Heart left ventricle (tissue), 16 donors: ENCODE data around the gene RASSF5. TPM values are rescaled to one million over a fixed set of nuclear protein-coding genes. Genes with fewer than 3 reads are reported as not detected.

Experiments
- ATAC-seq, 4 donors: fragments of 200-7000 bp; cut with Tn5 transposase; one replicate each; pipeline ENCODE4 v1.9.1; 2020 to 2022; ENCODE audit warnings: moderate library complexity in 4 of 4, mild to moderate bottlenecking in 3 of 4, moderate number of reproducible peaks in 1 of 4
- DNase-seq, 5 donors: peaks; one replicate each; pipeline ENCODE4 v3.0.0-alpha.2; 2020
- H3K27ac ChIP-seq, 12 donors: fragments of 200-600 bp; sonication (generic) in 4 of 12; one replicate each; pipeline versions ENCODE4 v1.5.0 to v1.8.0; 2016 to 2022; ENCODE audit warnings: mild to moderate bottlenecking in 2 of 12
- H3K27me3 ChIP-seq, 9 donors: fragments of 200-600 bp; sonication (generic) in 2 of 9; one replicate each; pipeline versions ENCODE4 v1.5.1 to v1.8.0; 2016 to 2022; ENCODE audit warnings: mild to moderate bottlenecking in 3 of 9
- H3K36me3 ChIP-seq, 9 donors: fragments of 200-600 bp; sonication (generic) in 2 of 9; one replicate each; pipeline versions ENCODE4 v1.5.0 to v1.8.0; 2018 to 2022; ENCODE audit warnings: mild to moderate bottlenecking in 2 of 9
- H3K4me1 ChIP-seq, 12 donors: fragments of 200-600 bp; sonication (generic) in 4 of 12; one replicate each; pipeline versions ENCODE4 v1.5.0 to v1.8.0; 2016 to 2022; ENCODE audit warnings: mild to moderate bottlenecking in 3 of 12
- H3K4me3 ChIP-seq, 12 donors: fragments of 200-600 bp; sonication (generic) in 4 of 12; one replicate each; pipeline versions ENCODE4 v1.5.0 to v1.8.0; 2017 to 2022; ENCODE audit warnings: mild to moderate bottlenecking in 9 of 12, moderate library complexity in 4 of 12
- H3K9me3 ChIP-seq, 12 donors: fragments of 200-600 bp; sonication (generic) in 4 of 12; one replicate each; pipeline versions ENCODE4 v1.5.0 to v1.8.0; 2016 to 2022; ENCODE audit warnings: mild to moderate bottlenecking in 1 of 12
- POLR2A ChIP-seq, 2 donors: fragments of 450-650 bp; IDR thresholded peaks; one replicate each; pipeline ENCODE4 v1.6.1; 2017; ENCODE audit warnings: antibody characterized with exemption in 2 of 2, mild to moderate bottlenecking in 2 of 2, moderate library complexity in 2 of 2
- WGBS, 4 donors: extraction: QIAGEN DNeasy Blood & Tissue Kit in 2 of 4; methylation state at CpG; one replicate each; pipeline versions ENCODE4 v1.1.5 to v1.1.7; 2013 to 2018; 5-methylcytosine and 5-hydroxymethylcytosine counted together
- intact Hi-C, 10 donors: fragments of 100-400 bp; cut with DNase I; formaldehyde crosslinking; loops; one replicate each; pipeline versions ENCODE4 v1.11.1 to v1.14.2; 2022
- polyA plus RNA-seq, 2 donors: library from polyadenylated mRNA; stranded (reverse); fragments of 200-250 nt; gene quantifications; one replicate each; pipeline ENCODE4 v1.2.3, GENCODE V29; 2013
- total RNA-seq, 9 donors: library from RNA; depleted of rRNA in 2 of 9; stranded (reverse); fragments of >200 nt in 2 of 9; fragmentation: NEBNext Ultra II Directional in 3 of 9; extraction: Animal tissue kit (Norgen Biotek cat#: 25700) in 3 of 9; gene quantifications; one replicate each; pipeline versions ENCODE4 v1.1.0 to v1.2.4, GENCODE V29; 2016 to 2023
- TF ChIP-seq, protein P1 (sequence below), 12 donors: fragments of 200-600 bp; sonication (generic) in 4 of 12; IDR thresholded peaks; one replicate each; pipeline versions ENCODE4 v1.5.0 to v1.8.0; 2018 to 2022; ENCODE audit warnings: antibody characterized with exemption in 12 of 12, mild to moderate bottlenecking in 5 of 12
- donor health status: ischemic (EF 13 %, LVEDD 7.1; RV severe dilation, severe dysfunction).
- donor health status: healthy with polysubstance abuse.
- donor health status: DM: no; HTN: yes; CAD: no.
- donor health status: DM: no; HTN: no; CAD: no.
- donor health status: ischemic (EF 25% LVEDD 6.9; RV normal size, moderate dysfunction).
- donor health status: ischemic (EF 25% LVEDD 5.7; RV mildly dilated, moderate dysfunction).
- donor health status: healthy.
- donor health status: DM: yes; HTN: yes; CAD: no.
- donor health status: ischemic (EF 35%, LVEDD 5.7; RV mildly dilated, moderate dysfunction).
- donor health status: nonischemic (EF 11% LVEDD 7.7; RV severe dilation, severe dysfunction).
- donor health status: DM: yes; HTN: yes; CAD: no.
- donor health status: PGD.
- donor health status: ischemic (EF 29% LVEDD 5.4; RV normal size, mild dysfunction).
- donor health status: nonischemic (EF 23%, LVEDD 6.1; RV moderate dilation, normal function).

Gene RASSF5
- total and polyA plus RNA-seq, 11 donors = 1.3 to 27.4 (median 5.6) TPM

DNA sequence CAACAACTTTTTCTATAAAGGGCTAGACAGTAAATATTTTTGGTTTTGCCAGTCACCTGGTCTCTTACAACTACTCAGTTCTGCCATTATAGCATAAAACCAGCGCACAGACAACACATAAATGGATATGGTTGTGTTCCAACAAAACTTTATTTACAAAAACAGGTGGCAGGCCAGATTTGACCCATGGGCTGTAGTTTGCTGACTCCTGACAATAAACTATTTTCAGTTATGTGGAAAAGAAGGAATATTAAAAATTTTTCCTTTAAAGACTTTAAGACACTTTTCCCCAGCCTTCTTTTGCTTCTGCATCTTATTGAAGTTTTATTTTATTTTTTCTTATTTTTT is 89.0 kb downstream of the RASSF5 start:
- H3K27ac ChIP-seq = no peak overlapping the region
- whole genome bisulfite sequencing, 4 donors = 94 to 98% (median 96%) methylated on average over 1 of the region's 1 CpG
- no peaks in the 10 kb centered on the region for H3K9me3 ChIP-seq
- DNase-seq (no peak), ATAC-seq (no peak)
- H3K36me3 ChIP-seq = peaks cover 8 to 99% (median 98%) of the 10 kb centered on the region in 9 donors
- no peaks in the 10 kb centered on the region for H3K4me1 ChIP-seq
- TF ChIP-seq POLR2A (IDR thresholded peaks at IDR 0.05) = no peak
- TF ChIP-seq, protein P1, sequence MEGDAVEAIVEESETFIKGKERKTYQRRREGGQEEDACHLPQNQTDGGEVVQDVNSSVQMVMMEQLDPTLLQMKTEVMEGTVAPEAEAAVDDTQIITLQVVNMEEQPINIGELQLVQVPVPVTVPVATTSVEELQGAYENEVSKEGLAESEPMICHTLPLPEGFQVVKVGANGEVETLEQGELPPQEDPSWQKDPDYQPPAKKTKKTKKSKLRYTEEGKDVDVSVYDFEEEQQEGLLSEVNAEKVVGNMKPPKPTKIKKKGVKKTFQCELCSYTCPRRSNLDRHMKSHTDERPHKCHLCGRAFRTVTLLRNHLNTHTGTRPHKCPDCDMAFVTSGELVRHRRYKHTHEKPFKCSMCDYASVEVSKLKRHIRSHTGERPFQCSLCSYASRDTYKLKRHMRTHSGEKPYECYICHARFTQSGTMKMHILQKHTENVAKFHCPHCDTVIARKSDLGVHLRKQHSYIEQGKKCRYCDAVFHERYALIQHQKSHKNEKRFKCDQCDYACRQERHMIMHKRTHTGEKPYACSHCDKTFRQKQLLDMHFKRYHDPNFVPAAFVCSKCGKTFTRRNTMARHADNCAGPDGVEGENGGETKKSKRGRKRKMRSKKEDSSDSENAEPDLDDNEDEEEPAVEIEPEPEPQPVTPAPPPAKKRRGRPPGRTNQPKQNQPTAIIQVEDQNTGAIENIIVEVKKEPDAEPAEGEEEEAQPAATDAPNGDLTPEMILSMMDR (IDR thresholded peaks at IDR 0.05) = no peak
- no peaks in the 10 kb centered on the region for H3K27me3 ChIP-seq
- no peak overlapping the region for H3K4me3 ChIP-seq
- intact Hi-C loops = no loop called here

DNA sequence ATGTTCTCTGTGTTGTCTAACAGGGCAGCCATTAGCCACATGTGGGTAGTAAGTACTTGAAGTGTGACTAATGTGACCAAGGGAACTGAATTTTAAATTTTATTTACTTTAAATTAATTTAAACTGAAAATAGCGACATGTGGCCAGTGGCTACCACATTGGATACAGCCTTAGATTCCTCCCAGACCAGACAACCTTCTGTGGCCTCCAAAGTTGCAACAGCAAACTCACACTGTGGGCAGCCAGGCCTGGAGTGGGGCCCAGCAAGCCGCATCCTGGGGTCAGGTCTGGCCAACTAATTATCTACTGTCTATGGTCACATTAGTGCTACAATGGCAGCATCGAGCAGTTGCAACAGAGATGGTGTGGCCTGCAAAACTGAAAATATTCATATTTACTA is 93.2 kb downstream of the RASSF5 start:
- WGBS, 4 donors = 87 to 93% (median 88%) methylated on average over 3 of the region's 3 CpGs
- Histone ChIP-seq H3K36me3 (peaks cover 4 to 100% (median 99%) of the 10 kb centered on the region in 9 donors), H3K27ac (no peak overlapping the region), H3K4me1 (no peaks in the 10 kb centered on the region), H3K9me3 (no peaks in the 10 kb centered on the region), H3K27me3 (no peaks in the 10 kb centered on the region), H3K4me3 (no peak overlapping the region)
- no peak for DNase-seq
- no peak for ATAC-seq
- TF ChIP-seq, protein P1 (IDR thresholded peaks at IDR 0.05) = no peak
- no peak for TF ChIP-seq POLR2A (IDR thresholded peaks at IDR 0.05)
- intact Hi-C loops = loop anchor here in 1 of 10 donors (10.0 kb wide), 1 partner anchor 374 kb away; the partner anchor contains the start of gene FCAMR

DNA sequence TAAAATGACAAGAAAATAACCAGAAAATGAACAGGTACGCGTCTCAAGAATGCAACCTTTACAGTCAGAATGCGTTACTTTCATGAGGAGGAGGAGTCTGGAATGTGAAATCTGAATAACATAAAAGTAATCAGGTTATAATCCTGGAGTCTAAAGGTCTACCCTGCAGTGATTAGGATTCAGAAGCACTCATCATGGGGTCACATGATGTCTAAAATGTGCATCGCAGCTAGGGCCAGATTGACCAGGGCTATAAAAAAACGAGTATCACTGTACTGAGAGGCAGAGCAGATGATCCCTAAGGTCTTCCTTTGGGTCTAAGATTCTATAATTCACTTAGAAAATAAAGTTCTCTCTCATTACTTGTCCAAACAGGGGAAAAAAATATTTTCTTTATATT is 97.5 kb downstream of the RASSF5 start:
- TF ChIP-seq, protein P1 (IDR thresholded peaks at IDR 0.05) = no peak
- no peak for TF ChIP-seq POLR2A (IDR thresholded peaks at IDR 0.05)
- intact Hi-C loops = loop anchor here in 4 of 10 donors (5.0 to 10.0 kb wide), 3 partner anchors 307 to 377 kb away; partner anchors contain the start of gene FCAMR (in 1 of the 4)
- H3K4me3 ChIP-seq = no peak overlapping the region
- ATAC-seq (no peak), DNase-seq (no peak)
- no peaks in the 10 kb centered on the region for H3K4me1 ChIP-seq
- no peak overlapping the region for H3K27ac ChIP-seq
- H3K36me3 ChIP-seq = peaks cover 1 to 100% (median 94%) of the 10 kb centered on the region in 9 donors
- WGBS, 4 donors = 73 to 81% (median 75%) methylated on average over 5 of the region's 5 CpGs
- no peaks in the 10 kb centered on the region for H3K27me3 ChIP-seq
- no peaks in the 10 kb centered on the region for H3K9me3 ChIP-seq

DNA sequence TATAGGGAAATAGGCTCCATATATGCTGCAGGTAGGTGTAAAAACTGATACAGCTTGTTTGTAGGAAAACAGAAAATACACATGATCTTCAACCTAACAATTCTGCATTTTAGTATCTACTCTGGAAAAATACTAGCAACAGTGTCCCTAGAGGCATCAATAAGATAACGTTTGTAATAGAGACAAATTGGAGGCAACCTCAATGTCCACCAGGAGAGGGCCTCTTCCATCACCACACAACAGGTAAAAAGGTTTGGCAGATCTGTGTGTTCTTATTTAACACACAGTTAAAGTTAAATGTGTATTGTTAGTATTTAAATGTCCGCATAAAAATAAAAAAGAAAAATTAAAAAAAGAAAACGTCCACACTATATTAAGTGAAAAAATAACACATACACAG is 99.5 kb downstream of the RASSF5 start:
- no peak for DNase-seq
- Histone ChIP-seq H3K27ac (no peak overlapping the region), H3K9me3 (no peaks in the 10 kb centered on the region), H3K27me3 (no peaks in the 10 kb centered on the region), H3K4me3 (no peak overlapping the region), H3K4me1 (peaks cover 0 to 13% (median 8%) of the 10 kb centered on the region in 12 donors), H3K36me3 (peaks cover 0 to 91% (median 81%) of the 10 kb centered on the region in 9 donors)
- no peak for TF ChIP-seq POLR2A (IDR thresholded peaks at IDR 0.05)
- TF ChIP-seq, protein P1 (IDR thresholded peaks at IDR 0.05) = peak in 4 of 12 donors; percentile 9 to 16 (median 12)
- intact Hi-C loops = loop anchor here in 4 of 10 donors (5.0 to 10.0 kb wide), 3 partner anchors 305 to 375 kb away; partner anchors contain the start of gene FCAMR (in 1 of the 4)
- 55 to 67% (median 62%) methylated on average over 3 of the region's 3 CpGs for WGBS, 4 donors
- no peak for ATAC-seq
